Transverse colon (tissue), 4 donors: ENCODE measurements around the gene CAPN9.
A peak's percentile ranks its signal among the peaks of the same experiment; 100 is the strongest.

ENCODE experiments used
- CTCF ChIP-seq, 5 experiments: fragments of 200-600 bp in 3 of 5; fragments of 450-650 bp in 2 of 5; sonication (generic) in 3 of 5; IDR thresholded peaks; 1 replicate in 2 of 5; 2 replicates in 3 of 5; pipeline ENCODE4 v1.5.1; 2016 to 2017; ENCODE audit warnings: antibody characterized with exemption in 5 of 5, inconsistent platforms in 3 of 5, mild to moderate bottlenecking in 2 of 5, moderate library complexity in 1 of 5
- POLR2A ChIP-seq: fragments of 450-650 bp; IDR thresholded peaks from one replicate; pipeline ENCODE4 v1.6.1; 2016; ENCODE audit warnings: antibody characterized with exemption, mild to moderate bottlenecking, moderate library complexity
- POLR2AphosphoS5 ChIP-seq, 3 donors: sonication (generic); formaldehyde crosslinking; IDR thresholded peaks; one replicate each; pipeline ENCODE4 v1.6.1; 2016; ENCODE audit warnings: antibody characterized with exemption in 3 of 3

DNA sequence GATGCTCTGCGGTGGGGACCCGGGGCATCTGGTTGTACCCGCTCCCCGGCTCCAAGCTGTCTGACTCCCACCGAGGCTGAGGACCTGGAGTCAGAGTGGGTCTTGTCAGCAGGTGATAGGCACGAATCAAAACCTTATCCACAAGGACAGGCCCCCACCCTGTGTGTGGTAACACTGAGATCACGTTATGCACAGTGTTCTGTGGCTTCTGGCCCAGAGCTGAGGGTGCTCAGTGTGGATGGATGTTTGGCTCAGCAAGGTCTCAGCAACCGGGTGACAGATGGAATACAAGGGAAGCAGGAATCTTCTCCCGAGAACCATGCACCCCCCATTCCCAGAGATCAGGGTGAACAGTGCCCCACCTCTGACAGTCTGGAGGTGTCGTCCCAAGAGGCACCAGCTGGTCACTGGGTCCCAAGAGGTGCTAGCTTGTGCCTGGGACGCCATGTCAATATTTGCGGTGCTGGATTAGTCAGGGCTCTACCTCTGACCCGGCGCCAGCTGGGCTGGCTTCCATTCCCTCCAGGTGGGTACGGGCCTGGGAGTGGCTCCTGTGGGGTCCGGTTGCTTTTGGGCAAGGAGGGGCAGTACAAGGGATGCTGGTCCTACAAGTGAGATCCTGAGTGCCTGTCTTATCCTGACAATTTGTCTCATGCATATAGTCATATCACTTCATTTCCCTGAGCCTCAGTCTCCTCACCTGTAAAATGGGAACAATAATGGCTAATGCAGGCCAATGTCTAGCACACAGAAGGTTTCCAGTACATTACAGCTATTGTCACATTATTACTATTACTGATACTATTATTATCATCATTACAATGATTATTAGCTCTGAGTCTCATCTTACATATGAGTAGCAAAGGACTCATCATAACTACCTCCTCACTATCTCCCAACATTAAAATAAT, 957 bp downstream of the CAPN9 start:
- no peak for TF ChIP-seq CTCF (IDR thresholded peaks at IDR 0.05)
- peak; percentile 58 for TF ChIP-seq POLR2A
- TF ChIP-seq POLR2AphosphoS5 (IDR thresholded peaks at IDR 0.05), result peak in 1 of 3 donors; percentile 43
